Ramos (cell line): ENCODE measurements around the gene FBXO28.
"Not testable (repeated sequence)": the region's sequence is repeated elsewhere in the genome, so short reads cannot be mapped to it uniquely, and the experiment has no call there.

Source experiments
- in situ Hi-C: fragments of 300-500 bp; cut with MboI; formaldehyde crosslinking; loops from one replicate; pipeline ENCODE4 v1.14.3; 2022; ENCODE audit warnings: low sequenced_read_pairs; ENCODE audit not compliant: unreplicated experiment

FBXO28 gene

DNA sequence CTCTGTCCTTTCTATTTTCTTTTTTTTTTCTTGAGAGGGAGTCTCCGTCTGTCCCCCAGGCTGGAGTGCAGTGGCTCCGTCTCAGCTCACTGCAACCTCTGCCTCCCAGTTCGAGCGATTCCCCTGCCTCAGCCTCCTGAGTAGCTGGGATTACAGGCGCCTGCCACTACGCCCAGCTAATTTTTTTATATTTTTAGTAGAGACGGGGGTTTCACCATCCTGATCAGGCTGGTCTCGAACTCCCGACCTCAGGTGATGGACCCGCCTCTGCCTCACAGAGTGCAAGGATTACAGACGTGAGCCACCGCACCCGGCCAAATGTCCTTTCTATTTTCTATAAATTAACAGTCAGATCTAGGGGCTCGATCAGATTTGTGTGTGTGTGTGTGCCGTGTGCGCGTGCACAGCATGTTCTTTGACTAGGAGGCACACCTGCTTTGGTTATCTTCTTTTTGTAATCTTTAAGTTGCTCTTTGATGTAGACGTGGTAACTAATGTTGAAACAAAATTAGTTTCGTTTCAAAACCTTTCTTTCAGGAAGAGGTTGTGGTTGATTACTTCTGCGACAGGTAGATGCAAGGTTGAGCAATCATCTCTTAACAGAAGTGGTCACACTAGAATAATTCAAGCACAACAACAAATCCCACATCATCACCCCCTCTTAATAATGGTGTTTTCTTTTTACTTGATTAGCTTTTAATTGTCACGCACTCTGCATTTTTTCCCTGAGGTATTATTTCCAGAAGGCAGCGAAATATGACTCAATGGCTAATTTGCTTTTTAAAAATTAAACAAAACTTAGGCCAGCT is 68.3 kb downstream of the FBXO28 start:
- in situ Hi-C loops = no loop called here

- in situ Hi-C loops = no loop called here
Observed at GRCh38 chr1:224182866-224183590, 69.1 kb downstream of the FBXO28 start, which contains the start of gene DEGS1. Gene DEGS1, plus strand, starts transcription at chr1:224183240. Its CDS starts 97 bp downstream, at chr1:224183337.

GRCh38 chr1:224183591-224184312 is 69.8 kb downstream of the FBXO28 start:
- in situ Hi-C loops = no loop called here

DNA sequence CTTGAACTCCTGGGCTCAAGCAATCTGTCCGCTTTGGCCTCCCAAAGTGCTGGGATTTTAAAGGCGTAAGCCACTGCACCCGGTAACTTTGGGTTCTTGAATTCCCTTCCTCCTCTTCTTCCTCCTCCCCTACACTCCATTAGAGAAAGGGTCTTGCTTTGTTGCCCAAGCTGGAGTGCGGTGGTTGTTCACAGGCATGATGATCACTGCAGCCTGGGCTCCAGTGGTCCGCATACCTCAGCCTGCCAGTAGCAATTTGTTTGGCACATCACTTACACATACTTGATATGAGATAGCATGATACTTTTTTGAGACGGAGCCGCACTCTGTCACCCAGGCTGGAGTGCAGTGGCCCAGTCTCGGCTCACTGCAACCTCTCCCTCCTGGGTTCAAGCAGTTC is 71.3 kb downstream of the FBXO28 start:
- in situ Hi-C loops = no loop called here

DNA sequence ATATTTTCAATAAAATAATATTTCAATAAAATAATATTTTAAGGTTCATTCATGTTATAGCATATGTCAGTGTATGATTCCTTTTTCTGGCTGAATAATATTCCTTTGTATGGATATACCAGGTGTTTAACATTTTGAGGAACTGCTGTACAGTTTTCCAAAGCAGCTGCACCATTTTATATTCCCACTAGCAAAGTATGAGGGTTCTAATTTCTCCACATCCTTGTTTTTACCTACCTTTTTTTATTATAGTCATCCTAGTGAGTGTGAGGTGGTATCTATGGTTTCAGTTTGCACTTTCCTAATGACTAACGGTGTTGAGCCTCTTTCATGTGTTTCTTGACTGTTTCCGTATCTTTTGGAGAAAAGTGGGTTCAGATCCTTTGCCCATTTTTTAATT is 74.4 kb downstream of the FBXO28 start:
- in situ Hi-C loops = no loop called here

GRCh38 chr1:224189561-224189960 is 75.7 kb downstream of the FBXO28 start:
- in situ Hi-C loops = no loop called here

DNA sequence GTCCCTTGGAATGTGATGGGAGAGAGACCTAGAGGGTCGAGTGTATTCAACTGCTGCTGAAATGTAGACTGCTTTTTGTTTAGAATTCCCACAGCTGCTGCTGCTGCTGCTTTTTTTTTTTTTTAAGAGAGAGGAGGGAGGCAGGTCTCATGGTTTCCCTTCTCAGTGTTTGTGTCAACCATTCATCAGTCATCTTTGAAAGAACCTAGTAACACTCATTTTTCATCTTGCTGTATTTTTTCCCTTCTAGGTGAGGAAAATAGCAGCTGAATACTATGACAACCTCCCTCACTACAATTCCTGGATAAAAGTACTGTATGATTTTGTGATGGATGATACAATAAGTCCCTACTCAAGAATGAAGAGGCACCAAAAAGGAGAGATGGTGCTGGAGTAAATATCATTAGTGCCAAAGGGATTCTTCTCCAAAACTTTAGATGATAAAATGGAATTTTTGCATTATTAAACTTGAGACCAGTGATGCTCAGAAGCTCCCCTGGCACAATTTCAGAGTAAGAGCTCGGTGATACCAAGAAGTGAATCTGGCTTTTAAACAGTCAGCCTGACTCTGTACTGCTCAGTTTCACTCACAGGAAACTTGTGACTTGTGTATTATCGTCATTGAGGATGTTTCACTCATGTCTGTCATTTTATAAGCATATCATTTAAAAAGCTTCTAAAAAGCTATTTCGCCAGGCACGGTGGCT is 78.3 kb downstream of the FBXO28 start:
- in situ Hi-C loops = no loop called here

DNA sequence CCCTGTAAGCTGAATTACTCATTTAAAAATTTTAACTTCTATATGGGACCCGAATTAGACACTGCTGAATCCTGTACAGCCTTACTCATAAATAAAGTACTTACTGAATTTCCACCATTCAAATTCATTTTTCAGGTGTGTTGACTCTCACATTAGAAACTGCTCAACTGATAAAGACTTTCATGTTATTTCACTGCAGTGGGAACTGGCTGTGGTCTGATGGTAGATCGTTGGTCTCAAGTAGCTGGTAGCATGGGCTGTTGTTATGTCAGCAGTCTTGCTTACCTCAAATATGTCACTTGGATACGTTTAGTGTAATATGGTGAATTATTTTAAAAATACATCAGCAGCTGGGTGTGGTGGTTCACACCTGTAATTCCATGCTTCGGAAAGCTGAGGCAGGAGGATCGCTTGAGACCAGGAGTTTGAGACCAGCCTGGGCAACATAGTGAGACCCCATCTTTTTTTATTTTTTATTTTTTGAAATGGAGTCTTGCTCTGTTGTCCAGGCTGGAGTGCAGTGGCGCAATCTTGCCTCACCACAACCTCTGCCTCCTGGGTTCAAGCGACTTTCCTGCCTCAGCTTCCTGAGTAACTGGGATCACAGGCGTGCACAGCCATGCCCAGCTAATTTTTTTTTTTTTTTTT is 79.5 kb downstream of the FBXO28 start:
- in situ Hi-C loops = no loop called here

GRCh38 chr1:224196813-224197600 is 83.1 kb downstream of the FBXO28 start:
- in situ Hi-C loops = no loop called here

- in situ Hi-C loops = no loop called here
Observed at GRCh38 chr1:224198572-224198971, 84.7 kb downstream of the FBXO28 start.

- in situ Hi-C loops = no loop called here
Observed at GRCh38 chr1:224199679-224200078, 85.8 kb downstream of the FBXO28 start.

- in situ Hi-C loops = no loop called here
Observed at GRCh38 chr1:224201383-224201782, 87.5 kb downstream of the FBXO28 start.

- in situ Hi-C loops = no loop called here
Observed at GRCh38 chr1:224201853-224202252, 87.9 kb downstream of the FBXO28 start.

DNA sequence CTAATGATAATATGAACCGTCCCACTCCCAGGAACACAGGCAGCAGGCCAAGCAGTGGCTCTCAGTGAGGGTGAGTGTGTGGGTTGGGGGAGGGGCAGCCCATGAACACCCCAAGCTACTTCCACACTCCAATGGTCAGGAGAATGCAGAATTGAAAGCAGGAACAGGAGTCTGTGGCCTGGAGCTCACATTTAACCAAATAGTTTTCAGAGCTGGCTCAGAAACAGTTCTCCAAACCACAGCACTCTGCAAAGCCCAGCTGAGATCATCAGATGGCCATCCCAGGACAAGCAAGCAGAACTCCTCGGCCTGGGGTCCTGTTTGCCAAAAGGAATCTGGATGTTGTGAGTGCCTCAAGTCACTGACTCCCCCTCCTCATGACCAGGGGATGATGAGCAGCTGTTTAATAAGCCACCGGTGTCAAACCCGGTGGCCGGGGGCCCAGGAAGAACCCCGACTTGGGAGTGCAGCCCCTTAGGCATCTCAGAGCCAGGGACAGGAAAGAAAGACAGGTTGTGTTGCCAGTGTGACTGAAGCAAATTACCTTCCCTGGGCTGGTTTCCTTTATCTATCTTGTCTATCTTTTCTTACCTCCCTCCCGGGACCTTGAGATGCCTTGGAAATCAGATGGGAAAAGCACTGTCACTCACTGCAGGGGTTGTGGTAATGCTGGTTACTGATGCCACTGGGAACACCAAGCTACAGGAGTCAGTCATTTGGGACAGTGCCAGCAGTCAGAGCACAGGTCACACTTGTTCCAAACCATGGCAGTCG is 89.5 kb downstream of the FBXO28 start:
- in situ Hi-C loops = no loop called here

GRCh38 chr1:224205438-224205840 is 91.5 kb downstream of the FBXO28 start:
- in situ Hi-C loops = no loop called here

DNA sequence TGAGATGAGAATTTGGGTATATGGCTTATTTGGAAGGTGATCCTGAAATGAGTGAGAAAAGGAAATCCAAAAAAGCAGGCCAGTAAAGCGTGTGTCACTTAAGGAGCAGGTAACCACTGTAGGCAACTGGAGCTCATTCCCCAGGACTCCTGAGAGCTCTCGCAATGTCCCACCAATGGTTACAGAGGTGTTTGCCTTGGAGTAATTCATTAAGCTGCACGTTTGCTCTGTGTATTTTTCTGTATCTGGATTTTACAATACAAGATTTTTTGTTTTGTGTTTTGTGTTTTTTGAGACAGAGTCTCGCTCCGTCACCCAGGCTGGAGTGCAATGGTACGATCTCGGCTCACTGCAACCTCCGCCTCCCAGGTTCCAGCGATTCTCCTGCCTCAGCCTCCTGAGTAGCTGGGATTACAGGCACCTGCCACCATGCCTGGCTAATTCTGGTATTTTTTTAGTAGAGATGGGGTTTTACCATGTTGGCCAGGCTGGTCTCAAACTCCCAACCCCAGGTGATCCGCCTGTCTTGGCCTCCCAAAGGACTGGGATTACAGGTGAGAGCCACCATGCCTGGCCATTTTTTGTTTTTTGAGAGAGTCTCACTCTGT is 92.1 kb downstream of the FBXO28 start:
- in situ Hi-C loops = not testable (repeated sequence)

GRCh38 chr1:224211206-224211962 is 97.5 kb downstream of the FBXO28 start:
- in situ Hi-C loops = no loop called here
